ENCODE data around the gene SEC62.
A peak's percentile ranks its signal among the peaks of the same experiment; 100 is the strongest.

Gene SEC62

GRCh38 chr3:169966428-169966950 is at the start of gene SEC62:
SEC62 (plus strand) TSS chr3:169966807; CDS start chr3:169966823, 16 bp downstream.
- peak; percentile 91 for DNase-seq

DNA sequence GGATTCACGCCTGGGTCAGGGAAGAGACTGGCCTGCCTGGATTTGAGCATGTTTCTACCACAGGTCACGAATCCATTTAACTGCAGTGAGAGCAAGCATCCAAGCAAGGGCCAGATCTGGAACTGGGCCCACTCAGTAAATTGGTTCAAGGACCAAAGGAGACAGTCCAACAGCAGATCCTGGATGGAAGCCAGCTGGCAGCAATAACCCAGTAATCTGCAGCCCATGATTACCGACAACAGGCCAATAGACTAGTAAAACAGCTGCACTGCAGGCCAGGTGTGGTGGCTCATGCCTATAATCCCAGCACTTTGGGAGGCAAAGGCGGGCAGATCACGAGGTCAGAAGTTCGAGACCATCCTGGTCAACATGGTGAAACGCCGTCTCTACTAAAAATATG is 43.4 kb upstream of the SEC62 start:
- no peak for DNase-seq

- no peak for DNase-seq
These were observed 42.8 kb upstream of the SEC62 start for GRCh38 chr3:169923831-169924230.

- no peak for DNase-seq
These were observed 36.6 kb upstream of the SEC62 start for GRCh38 chr3:169929830-169930519.

GRCh38 chr3:169930843-169931242 is 35.8 kb upstream of the SEC62 start:
- no peak for DNase-seq

DNA sequence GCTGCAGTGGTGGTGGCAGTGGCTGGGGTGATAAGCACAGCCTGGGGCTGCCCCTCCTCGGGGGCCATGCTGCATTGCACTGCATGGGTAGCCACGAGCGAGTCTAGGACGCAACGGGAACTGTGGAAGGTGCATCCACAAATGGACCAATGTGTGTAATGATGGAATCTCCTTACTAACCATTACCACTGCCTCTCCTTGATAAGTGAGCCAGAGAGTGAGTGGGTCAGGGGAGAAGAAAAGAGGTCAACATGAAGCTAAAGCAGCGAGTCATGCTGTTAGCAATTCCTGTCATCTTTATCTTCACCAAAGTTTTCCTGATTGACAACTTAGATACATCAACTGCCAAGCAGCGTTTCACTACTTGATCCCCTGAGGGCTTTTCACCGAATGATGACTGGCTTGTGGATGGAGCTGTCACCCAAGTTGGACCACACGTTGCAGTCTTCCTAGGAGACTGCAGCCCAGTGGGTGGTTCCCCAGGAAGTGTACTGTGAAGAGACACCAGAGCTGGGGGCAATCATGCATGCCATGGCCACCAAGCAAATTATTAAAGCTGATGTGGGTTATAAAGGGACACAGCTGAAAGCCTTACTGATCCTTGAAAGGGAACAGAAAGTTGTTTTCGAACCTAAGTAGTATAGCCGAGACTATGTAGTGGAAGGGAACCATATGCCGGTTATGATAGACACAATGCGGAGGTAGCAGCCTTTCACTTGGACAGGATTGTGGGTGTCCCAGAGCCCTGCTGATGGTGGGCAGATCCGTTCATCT is 34.7 kb upstream of the SEC62 start:
- DNase-seq = no peak

GRCh38 chr3:169939320-169939719 is 27.3 kb upstream of the SEC62 start:
- DNase-seq = no peak

GRCh38 chr3:169939751-169940150 is 26.9 kb upstream of the SEC62 start:
- DNase-seq = no peak

DNA sequence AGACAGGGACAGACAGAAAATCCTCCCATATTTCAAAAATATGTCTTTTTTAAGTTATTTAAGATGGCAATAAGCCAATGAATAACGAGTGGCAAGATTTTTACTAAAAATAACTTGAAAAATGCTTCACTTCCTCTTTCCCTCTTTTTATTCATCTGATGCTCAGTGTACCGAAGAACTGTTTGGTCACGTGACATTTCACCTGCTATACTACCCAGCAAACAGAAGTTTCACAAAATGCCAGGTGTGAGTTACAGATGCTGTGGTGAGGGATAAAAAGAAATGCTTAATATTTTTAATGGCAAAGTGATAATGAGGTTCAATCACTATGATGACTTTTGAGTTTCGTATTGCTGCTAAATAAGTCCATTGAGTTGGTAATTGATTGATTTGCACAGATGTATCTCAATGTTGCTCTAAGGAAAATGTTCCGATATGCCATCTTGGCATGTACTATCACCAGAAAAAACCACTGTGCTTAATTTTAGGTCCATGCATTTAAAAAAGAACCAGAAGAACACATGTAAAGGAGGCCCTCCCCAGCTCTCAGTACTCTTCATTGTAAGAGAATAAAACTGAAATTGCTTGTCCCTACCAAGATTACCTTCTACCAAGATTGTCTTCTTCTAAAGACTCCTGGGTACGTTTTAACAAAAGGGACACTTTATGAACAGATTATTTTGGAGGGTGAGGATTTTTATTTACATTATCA is 26.0 kb upstream of the SEC62 start:
- no peak for DNase-seq

DNA sequence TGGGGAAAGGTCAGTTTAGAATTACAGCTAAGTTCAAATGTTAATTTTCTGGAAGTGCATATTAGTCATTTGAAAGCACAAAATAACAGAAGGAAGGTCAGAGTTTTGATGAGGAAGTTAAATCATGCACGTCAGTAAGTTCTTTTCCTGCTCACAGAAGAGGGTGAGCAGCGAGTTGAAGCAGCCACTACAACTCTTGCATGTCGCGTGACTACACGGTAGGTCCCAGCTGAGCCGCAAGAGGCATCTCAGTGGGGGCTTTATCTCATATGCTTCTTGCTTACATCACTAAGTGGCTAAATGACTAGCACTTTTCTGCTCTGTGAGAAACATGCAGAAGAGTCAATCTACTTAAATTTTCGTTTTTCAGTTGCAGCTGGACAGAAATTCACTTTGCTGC is 21.3 kb upstream of the SEC62 start:
- DNase-seq = no peak

DNA sequence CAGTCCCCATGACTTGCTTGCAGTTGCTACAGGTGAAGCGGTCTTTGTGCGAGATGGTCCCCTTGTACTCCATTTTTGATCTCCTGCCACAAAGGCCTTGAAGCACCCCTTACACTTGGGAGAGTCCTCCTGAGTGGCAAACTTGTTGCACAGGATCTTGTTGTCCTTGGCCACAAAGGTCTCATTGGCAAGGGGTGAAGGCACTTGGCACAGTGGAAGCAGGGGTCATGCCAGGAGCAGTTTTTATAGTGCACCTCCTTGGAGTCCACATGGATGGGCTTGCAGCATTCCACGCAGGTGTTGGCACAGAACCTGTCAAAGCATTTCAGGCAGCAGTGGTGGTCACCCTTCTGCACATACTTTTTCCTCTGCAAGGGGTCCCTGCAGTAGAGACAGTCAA is 20.3 kb upstream of the SEC62 start:
- DNase-seq = no peak

DNA sequence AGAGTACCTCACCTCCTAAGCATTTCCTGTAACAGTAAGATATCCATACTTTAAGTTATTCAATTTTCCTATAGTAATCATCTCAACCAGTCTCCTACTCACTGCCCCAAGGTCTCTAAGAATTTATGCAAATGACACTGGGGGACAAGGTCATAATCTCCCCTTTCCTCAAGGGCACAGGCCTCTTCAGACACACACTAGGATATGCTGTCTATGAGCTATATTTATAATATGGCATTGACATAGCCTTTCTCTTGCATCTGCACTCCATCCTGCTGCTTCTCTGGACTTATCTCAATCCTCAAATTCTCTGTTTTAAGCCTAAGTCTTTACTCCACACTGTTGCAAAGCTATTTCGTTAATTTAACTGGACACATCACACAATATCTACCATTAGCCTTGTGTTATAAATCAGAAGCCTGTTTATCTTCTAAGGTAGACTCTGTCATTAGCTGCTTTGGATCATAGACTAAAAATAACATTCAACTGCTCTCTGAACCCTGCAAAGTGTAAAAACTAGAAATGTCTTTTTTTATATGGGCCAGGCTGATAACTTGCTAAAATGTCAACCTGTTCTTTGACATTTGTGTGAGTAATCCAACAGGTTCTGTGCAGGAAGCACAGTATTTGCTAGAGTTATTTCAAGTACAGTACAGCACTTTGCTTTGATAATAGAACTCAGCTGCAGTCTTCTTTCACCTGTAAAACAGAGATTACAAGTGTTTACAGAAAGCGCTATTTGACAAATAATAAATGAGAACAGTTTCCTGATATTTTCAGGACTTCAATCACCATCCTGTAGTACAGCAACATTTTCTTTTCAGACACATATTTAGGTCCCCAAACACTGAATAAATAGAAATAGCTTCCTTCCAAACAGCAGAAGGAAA is 17.8 kb upstream of the SEC62 start:
- DNase-seq = no peak

- DNase-seq = no peak
These were observed 14.6 kb upstream of the SEC62 start for GRCh38 chr3:169952045-169952444.

DNA sequence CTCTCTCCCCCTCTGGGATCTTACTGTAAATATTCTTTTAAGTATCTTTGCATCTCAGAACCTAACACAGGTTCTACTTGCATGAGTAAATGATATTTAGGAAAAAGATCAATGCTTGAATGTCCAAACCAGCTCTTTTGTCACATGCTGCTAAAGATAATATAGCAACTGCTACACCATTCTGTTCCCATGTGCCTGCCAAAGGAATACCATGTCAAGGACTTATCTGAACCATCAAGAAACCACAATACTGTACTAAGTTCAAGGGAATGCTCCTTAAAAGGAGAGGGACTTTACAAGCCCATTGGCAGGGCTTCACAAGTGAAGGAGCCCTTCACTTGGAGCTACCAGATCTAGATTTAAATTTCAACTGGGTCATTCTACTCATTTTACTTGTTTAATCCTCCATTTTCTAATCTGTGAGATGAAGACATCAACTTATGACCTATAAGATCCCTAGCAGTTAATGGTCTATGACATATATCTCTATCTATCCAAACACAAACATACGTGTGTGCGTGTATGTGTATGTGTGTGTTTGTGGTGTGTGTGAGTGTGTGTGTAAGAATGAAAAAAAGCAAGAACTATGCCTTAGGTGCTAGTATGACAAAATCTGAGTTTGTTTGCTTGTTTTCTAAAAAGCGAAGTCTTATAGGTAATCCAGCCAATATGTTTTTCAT is 13.0 kb upstream of the SEC62 start:
- peak; percentile 11 for DNase-seq

- DNase-seq = no peak
These were observed 12.4 kb upstream of the SEC62 start for GRCh38 chr3:169954142-169954756.

DNA sequence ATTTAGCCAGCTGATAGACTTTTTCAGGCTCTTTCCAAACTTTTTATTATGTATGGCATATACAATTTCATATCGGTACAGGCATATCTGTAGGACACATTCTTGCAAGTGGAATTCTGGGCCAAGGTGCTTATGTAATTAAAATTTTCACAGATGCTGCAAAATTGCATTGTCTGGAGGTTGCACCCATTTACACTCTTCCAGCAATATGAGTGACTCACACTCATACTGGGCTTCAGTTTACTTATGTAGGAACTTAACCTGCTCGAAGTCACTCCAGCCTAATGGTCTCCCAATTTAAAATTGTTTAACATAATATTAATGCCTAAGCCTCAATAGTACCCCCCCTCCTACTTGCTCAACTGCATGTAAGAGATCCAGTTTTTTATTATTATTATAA is 11.2 kb upstream of the SEC62 start:
- DNase-seq = no peak

- peak; percentile 79 for DNase-seq
These were observed 2.4 kb upstream of the SEC62 start for GRCh38 chr3:169964176-169964575.

DNA sequence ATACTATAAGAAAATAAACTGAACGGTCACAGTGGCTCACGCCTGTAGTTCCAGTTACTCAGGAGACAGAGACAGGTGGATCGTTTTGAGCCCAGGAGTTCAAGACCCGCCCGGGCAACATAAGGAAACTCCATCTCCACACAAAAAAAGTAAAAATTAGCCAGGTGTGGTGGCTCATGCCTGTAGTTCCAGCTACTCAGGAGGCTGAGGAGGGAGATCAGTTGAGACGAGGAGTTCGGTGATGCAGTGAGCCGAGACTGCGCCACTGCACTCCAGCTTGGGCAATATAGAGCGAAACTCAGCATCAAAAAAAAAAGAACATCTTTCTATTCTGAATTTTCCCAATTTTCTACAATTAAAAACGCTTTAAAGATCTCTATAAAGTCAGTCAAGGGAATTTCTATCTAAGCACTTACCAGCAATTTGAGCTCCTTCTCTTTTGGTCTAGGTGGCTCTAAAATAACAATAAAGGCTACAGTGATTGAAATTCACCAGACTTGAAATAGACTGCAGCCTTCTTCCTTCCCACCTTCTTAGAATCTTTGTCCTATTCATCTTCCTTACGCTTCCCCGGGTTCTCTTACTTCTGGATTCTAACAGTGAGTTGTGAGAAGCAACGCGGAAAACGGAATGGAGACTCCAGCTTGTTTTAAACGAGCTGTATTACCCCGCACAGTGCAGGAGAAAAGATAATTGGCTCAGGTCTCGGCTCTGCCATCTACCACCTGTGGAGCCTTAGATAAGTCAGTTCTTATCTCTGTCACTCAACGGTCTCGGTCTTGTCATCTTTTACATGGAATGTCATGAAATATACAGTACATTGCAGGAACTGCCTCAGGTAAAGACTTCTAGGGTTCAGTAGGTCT is 812 bp upstream of the SEC62 start:
- DNase-seq = no peak

- DNase-seq = peak; percentile 61
These were observed 626 bp downstream of the SEC62 start for GRCh38 chr3:169966951-169967915.

Data from EL (cell line).